ENCODE data around the gene AKR1D1.

- TF ChIP-seq, protein P1, sequence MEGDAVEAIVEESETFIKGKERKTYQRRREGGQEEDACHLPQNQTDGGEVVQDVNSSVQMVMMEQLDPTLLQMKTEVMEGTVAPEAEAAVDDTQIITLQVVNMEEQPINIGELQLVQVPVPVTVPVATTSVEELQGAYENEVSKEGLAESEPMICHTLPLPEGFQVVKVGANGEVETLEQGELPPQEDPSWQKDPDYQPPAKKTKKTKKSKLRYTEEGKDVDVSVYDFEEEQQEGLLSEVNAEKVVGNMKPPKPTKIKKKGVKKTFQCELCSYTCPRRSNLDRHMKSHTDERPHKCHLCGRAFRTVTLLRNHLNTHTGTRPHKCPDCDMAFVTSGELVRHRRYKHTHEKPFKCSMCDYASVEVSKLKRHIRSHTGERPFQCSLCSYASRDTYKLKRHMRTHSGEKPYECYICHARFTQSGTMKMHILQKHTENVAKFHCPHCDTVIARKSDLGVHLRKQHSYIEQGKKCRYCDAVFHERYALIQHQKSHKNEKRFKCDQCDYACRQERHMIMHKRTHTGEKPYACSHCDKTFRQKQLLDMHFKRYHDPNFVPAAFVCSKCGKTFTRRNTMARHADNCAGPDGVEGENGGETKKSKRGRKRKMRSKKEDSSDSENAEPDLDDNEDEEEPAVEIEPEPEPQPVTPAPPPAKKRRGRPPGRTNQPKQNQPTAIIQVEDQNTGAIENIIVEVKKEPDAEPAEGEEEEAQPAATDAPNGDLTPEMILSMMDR (IDR thresholded peaks at IDR 0.05; ENCODE audit: low read length) = no peak
- TF ChIP-seq EZH2 (IDR thresholded peaks at IDR 0.05; ENCODE audit: borderline replicate concordance, low read length) = no peak
Measured at GRCh38 chr7:138129551-138130165, 53.4 kb downstream of the AKR1D1 start.

All from OCI-LY1 (cell line).